ENCODE results near the gene APLN.

Gene APLN

GRCh38 chrX:129647418-129648410, 7.0 kb downstream of the APLN start:
- no peak overlapping the region for H3K9ac ChIP-seq (ENCODE audit: insufficient read length, low read depth)
- no peak overlapping the region for H3K4me3 ChIP-seq (ENCODE audit: insufficient read length, low read depth)
- TF ChIP-seq SUZ12 (IDR thresholded peaks at IDR 0.05; ENCODE audit: extremely low read depth, insufficient read depth, insufficient read length): no peak
- no peak for TF ChIP-seq YY1 (IDR thresholded peaks at IDR 0.05; ENCODE audit: insufficient read depth, insufficient read length)
- no peak for TF ChIP-seq ZNF274 (IDR thresholded peaks at IDR 0.05; ENCODE audit: low read depth, low read length)
- no peaks in the 10 kb centered on the region for H3K9me3 ChIP-seq (ENCODE audit: insufficient read depth, low read length)
- H3K4me1 ChIP-seq (ENCODE audit: insufficient read depth, insufficient read length): no peaks in the 10 kb centered on the region
- peaks cover 18% of the 10 kb centered on the region for H3K27me3 ChIP-seq (ENCODE audit: insufficient read depth, insufficient read length)
- no peak for DNase-seq (ENCODE audit: low read depth, low spot score)
- no peaks in the 10 kb centered on the region for H3K36me3 ChIP-seq (ENCODE audit: insufficient read depth, insufficient read length, low read length)

GRCh38 chrX:129646566-129647417, 8.0 kb downstream of the APLN start:
- no peak for DNase-seq (ENCODE audit: low read depth, low spot score)

GRCh38 chrX:129642641-129643040, 12.1 kb downstream of the APLN start:
- Histone ChIP-seq H3K4me3 (ENCODE audit: insufficient read length, low read depth) (no peak overlapping the region), H3K9me3 (ENCODE audit: insufficient read depth, low read length) (no peaks in the 10 kb centered on the region), H3K27me3 (ENCODE audit: insufficient read depth, insufficient read length) (no peaks in the 10 kb centered on the region), H3K36me3 (ENCODE audit: insufficient read depth, insufficient read length, low read length) (no peaks in the 10 kb centered on the region), H3K4me1 (ENCODE audit: insufficient read depth, insufficient read length) (no peaks in the 10 kb centered on the region), H3K9ac (ENCODE audit: insufficient read length, low read depth) (no peak overlapping the region)
- no peak for TF ChIP-seq ZNF274 (IDR thresholded peaks at IDR 0.05; ENCODE audit: low read depth, low read length)
- TF ChIP-seq YY1 (IDR thresholded peaks at IDR 0.05; ENCODE audit: insufficient read depth, insufficient read length): no peak
- TF ChIP-seq SUZ12 (IDR thresholded peaks at IDR 0.05; ENCODE audit: extremely low read depth, insufficient read depth, insufficient read length): no peak
- no peak for DNase-seq (ENCODE audit: low read depth, low spot score)

More at GRCh38 chrX:129646566-129647417, 8.0 kb downstream of the APLN start:
- TF ChIP-seq YY1 (IDR thresholded peaks at IDR 0.05; ENCODE audit: insufficient read depth, insufficient read length): no peak
- TF ChIP-seq SUZ12 (IDR thresholded peaks at IDR 0.05; ENCODE audit: extremely low read depth, insufficient read depth, insufficient read length): no peak
- no peak for TF ChIP-seq ZNF274 (IDR thresholded peaks at IDR 0.05; ENCODE audit: low read depth, low read length)
- H3K36me3 ChIP-seq (ENCODE audit: insufficient read depth, insufficient read length, low read length): no peaks in the 10 kb centered on the region
- H3K9me3 ChIP-seq (ENCODE audit: insufficient read depth, low read length): no peaks in the 10 kb centered on the region
- H3K27me3 ChIP-seq (ENCODE audit: insufficient read depth, insufficient read length): peaks cover 11% of the 10 kb centered on the region
- H3K9ac ChIP-seq (ENCODE audit: insufficient read length, low read depth): no peak overlapping the region
- H3K4me1 ChIP-seq (ENCODE audit: insufficient read depth, insufficient read length): no peaks in the 10 kb centered on the region
- no peak overlapping the region for H3K4me3 ChIP-seq (ENCODE audit: insufficient read length, low read depth)

GRCh38 chrX:129641941-129642340, 12.8 kb downstream of the APLN start:
- Histone ChIP-seq H3K36me3 (ENCODE audit: insufficient read depth, insufficient read length, low read length) (no peaks in the 10 kb centered on the region), H3K9me3 (ENCODE audit: insufficient read depth, low read length) (no peaks in the 10 kb centered on the region), H3K9ac (ENCODE audit: insufficient read length, low read depth) (no peak overlapping the region), H3K4me3 (ENCODE audit: insufficient read length, low read depth) (no peak overlapping the region), H3K4me1 (ENCODE audit: insufficient read depth, insufficient read length) (no peaks in the 10 kb centered on the region), H3K27me3 (ENCODE audit: insufficient read depth, insufficient read length) (no peaks in the 10 kb centered on the region)
- no peak for TF ChIP-seq ZNF274 (IDR thresholded peaks at IDR 0.05; ENCODE audit: low read depth, low read length)
- TF ChIP-seq SUZ12 (IDR thresholded peaks at IDR 0.05; ENCODE audit: extremely low read depth, insufficient read depth, insufficient read length): no peak
- TF ChIP-seq YY1 (IDR thresholded peaks at IDR 0.05; ENCODE audit: insufficient read depth, insufficient read length): no peak
- no peak for DNase-seq (ENCODE audit: low read depth, low spot score)

GRCh38 chrX:129641469-129641868, 13.3 kb downstream of the APLN start:
- H3K9me3 ChIP-seq (ENCODE audit: insufficient read depth, low read length): no peaks in the 10 kb centered on the region
- no peaks in the 10 kb centered on the region for H3K4me1 ChIP-seq (ENCODE audit: insufficient read depth, insufficient read length)
- no peaks in the 10 kb centered on the region for H3K27me3 ChIP-seq (ENCODE audit: insufficient read depth, insufficient read length)
- DNase-seq (ENCODE audit: low read depth, low spot score): no peak
- no peak overlapping the region for H3K4me3 ChIP-seq (ENCODE audit: insufficient read length, low read depth)
- TF ChIP-seq ZNF274 (IDR thresholded peaks at IDR 0.05; ENCODE audit: low read depth, low read length) (no peak), SUZ12 (IDR thresholded peaks at IDR 0.05; ENCODE audit: extremely low read depth, insufficient read depth, insufficient read length) (no peak), YY1 (IDR thresholded peaks at IDR 0.05; ENCODE audit: insufficient read depth, insufficient read length) (no peak)
- H3K9ac ChIP-seq (ENCODE audit: insufficient read length, low read depth): no peak overlapping the region
- no peaks in the 10 kb centered on the region for H3K36me3 ChIP-seq (ENCODE audit: insufficient read depth, insufficient read length, low read length)

GRCh38 chrX:129640737-129641136, 14.0 kb downstream of the APLN start:
- Histone ChIP-seq H3K36me3 (ENCODE audit: insufficient read depth, insufficient read length, low read length) (no peaks in the 10 kb centered on the region), H3K4me3 (ENCODE audit: insufficient read length, low read depth) (no peak overlapping the region), H3K27me3 (ENCODE audit: insufficient read depth, insufficient read length) (no peaks in the 10 kb centered on the region), H3K9ac (ENCODE audit: insufficient read length, low read depth) (no peak overlapping the region), H3K4me1 (ENCODE audit: insufficient read depth, insufficient read length) (no peaks in the 10 kb centered on the region), H3K9me3 (ENCODE audit: insufficient read depth, low read length) (no peaks in the 10 kb centered on the region)
- no peak for DNase-seq (ENCODE audit: low read depth, low spot score)
- no peak for TF ChIP-seq ZNF274 (IDR thresholded peaks at IDR 0.05; ENCODE audit: low read depth, low read length)
- TF ChIP-seq YY1 (IDR thresholded peaks at IDR 0.05; ENCODE audit: insufficient read depth, insufficient read length): no peak
- TF ChIP-seq SUZ12 (IDR thresholded peaks at IDR 0.05; ENCODE audit: extremely low read depth, insufficient read depth, insufficient read length): no peak

All from NT2/D1 (cell line).